ENCODE measurements around the gene CDK11A.
"Not testable (repeated sequence)": the region's sequence is repeated elsewhere in the genome, so short reads cannot be mapped to it uniquely, and the experiment has no call there.

CDK11A gene

GRCh38 chr1:1754051-1754815 is 30.1 kb upstream of the CDK11A start:
- DNase-seq (ENCODE audit: low read depth in 2 of 2): no peak

- DNase-seq (ENCODE audit: low read depth in 2 of 2): no peak
These were observed 29.4 kb upstream of the CDK11A start for GRCh38 chr1:1753607-1754005.

GRCh38 chr1:1752636-1753606 is 28.8 kb upstream of the CDK11A start:
- no peak for DNase-seq (ENCODE audit: low read depth in 2 of 2)

- DNase-seq (ENCODE audit: low read depth in 2 of 2): no peak
These were observed 28.0 kb upstream of the CDK11A start for GRCh38 chr1:1752190-1752589.

GRCh38 chr1:1749941-1750340 is 25.8 kb upstream of the CDK11A start:
- not testable (repeated sequence) for DNase-seq (ENCODE audit: low read depth in 2 of 2)

- DNase-seq (ENCODE audit: low read depth in 2 of 2): no peak
These were observed 24.6 kb upstream of the CDK11A start for GRCh38 chr1:1748686-1749321.

GRCh38 chr1:1746566-1746909 is 22.4 kb upstream of the CDK11A start:
- DNase-seq (ENCODE audit: low read depth in 2 of 2): not testable (repeated sequence)

- peak; percentile 49 to 83 for DNase-seq (ENCODE audit: low read depth in 2 of 2)
These were observed 21.8 kb upstream of the CDK11A start for GRCh38 chr1:1745651-1746565.

- DNase-seq (ENCODE audit: low read depth in 2 of 2): not testable (repeated sequence)
These were observed 18.4 kb upstream of the CDK11A start for GRCh38 chr1:1742529-1742928.

- not testable (repeated sequence) for DNase-seq (ENCODE audit: low read depth in 2 of 2)
These were observed 16.9 kb upstream of the CDK11A start for GRCh38 chr1:1741013-1741412.

- DNase-seq (ENCODE audit: low read depth in 2 of 2): not testable (repeated sequence)
These were observed 14.7 kb upstream of the CDK11A start for GRCh38 chr1:1738799-1739337.

GRCh38 chr1:1737675-1738590 is 13.8 kb upstream of the CDK11A start:
- DNase-seq (ENCODE audit: low read depth in 2 of 2): not testable (repeated sequence)

GRCh38 chr1:1732381-1732780 is 8.2 kb upstream of the CDK11A start:
- DNase-seq (ENCODE audit: low read depth in 2 of 2): no peak

GRCh38 chr1:1730870-1731269 is 6.7 kb upstream of the CDK11A start:
- DNase-seq (ENCODE audit: low read depth in 2 of 2): no peak

- not testable (repeated sequence) for DNase-seq (ENCODE audit: low read depth in 2 of 2)
These were observed 6.1 kb upstream of the CDK11A start for GRCh38 chr1:1730230-1730629.

- not testable (repeated sequence) for DNase-seq (ENCODE audit: low read depth in 2 of 2)
These were observed 5.1 kb upstream of the CDK11A start for GRCh38 chr1:1729116-1729816.

- DNase-seq (ENCODE audit: low read depth in 2 of 2): not testable (repeated sequence)
These were observed 4.3 kb upstream of the CDK11A start for GRCh38 chr1:1728308-1729005.

- not testable (repeated sequence) for DNase-seq (ENCODE audit: low read depth in 2 of 2)
These were observed 3.0 kb upstream of the CDK11A start for GRCh38 chr1:1727131-1727651.

Measured in stimulated activated CD4-positive, alpha-beta T cell treated with anti-CD3 and anti-CD28 coated beads, Interleukin-15, amount 100 ng/mL, for 48 hours (primary cell).